HG03060 (cell line): ENCODE data around the gene CLPTM1L.

Experiments used
- ATAC-seq: cut with Tn5 transposase; IDR thresholded peaks from one replicate; pipeline ENCODE4 v1.9.1; 2021; ENCODE audit warnings: low read depth, moderate number of reproducible peaks; ENCODE audit not compliant: unreplicated experiment

Gene CLPTM1L

DNA sequence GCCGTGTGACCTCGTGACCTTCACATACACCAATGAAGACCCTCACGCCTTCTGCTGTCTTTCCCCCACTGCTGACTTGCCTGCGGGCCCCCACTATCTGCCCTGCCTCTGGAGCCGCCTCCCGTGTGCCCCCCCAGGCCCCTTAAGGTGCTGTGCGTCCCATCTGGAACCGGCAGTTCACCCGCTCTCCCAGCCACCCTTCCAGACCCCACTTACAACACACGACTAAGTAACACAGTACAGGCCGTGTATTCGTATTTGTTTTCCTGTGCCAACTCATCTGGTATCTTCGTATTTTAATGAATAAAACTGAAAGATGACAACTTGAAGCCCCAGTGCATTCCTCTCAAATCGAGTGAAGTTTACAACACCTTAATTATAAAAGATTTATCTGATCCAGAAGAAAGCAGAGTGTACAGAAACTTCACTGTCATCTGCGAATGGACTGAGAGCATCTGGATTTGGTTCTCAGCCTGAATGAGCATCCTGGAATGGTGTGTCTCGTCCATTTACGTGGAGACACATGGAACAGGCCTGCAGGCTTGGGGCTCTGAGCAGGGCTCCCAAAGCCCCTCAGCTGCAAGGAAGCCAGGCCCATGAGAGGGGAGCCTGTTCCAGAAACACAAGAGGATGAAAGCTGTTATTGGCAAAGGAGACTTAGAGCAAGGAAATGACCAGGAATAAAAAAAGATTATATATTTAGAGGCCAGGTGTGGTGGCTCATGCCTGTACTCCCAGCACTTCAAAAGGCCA, 28.1 kb downstream of the CLPTM1L start:
- ATAC-seq: no peak

DNA sequence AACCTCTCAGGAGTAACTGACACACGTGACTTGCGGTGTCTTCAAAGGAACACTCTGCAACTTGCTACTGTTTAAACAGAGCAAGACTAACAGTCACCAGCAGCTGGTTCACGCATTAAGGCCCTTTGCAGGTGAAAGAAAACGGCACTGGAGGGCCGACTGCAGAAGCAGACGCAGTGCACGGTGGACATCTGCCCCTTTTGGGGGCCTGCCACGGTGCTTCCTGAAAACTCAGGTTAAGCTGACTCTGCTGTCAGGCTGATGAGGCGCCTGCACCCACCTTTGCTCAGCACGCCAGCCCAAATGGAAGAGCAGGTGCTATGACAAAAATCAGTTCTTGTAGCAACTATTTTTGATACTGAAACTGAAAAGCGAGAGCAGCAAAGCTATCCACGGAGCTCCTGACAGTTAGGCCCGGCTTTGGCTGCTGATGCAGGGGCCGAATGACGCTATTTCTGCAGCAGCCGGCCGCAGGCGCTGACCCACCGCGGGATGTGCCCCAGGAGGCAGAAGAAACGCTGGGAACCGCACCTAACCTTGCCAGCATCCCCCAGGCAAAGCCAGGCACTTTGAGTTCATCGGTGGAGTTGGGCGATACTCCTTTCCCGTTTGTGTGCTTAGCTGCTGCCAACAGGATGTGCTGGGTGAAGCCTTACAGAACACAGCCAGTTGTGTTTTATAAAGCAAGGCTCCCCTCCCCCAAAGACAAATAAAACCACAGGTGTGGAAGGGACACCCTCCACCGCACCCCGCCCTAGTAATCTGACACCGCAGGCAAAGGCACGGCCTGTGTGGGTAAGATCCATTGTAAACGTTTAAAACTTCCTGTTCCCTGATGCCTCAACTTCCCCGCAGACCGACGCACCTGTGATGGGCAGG, 29.0 kb downstream of the CLPTM1L start:
- peak; percentile 28 for ATAC-seq

GRCh38 chr5:1315018-1315708, 29.7 kb downstream of the CLPTM1L start:
- no peak for ATAC-seq

DNA sequence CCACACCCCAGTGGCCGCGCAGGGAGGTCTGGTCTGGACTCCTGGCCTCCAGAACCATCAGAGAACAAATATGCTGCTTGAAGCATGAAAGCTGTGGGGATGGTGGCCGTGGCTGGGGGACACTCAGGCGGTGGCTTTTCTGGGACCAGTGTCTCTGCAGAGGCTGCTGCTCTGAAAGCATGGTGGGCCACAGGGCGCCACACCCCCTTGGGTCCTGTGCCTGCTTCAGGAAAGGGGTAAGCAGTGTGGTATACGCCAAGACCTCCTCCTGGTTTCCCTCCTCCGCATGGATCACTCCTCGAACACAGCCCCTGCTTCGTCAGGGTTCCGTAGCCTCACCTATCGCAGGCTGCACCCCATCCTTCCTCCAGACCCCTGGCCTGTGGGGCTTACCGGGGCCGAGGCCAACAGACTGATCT, 30.3 kb downstream of the CLPTM1L start:
- ATAC-seq: no peak

DNA sequence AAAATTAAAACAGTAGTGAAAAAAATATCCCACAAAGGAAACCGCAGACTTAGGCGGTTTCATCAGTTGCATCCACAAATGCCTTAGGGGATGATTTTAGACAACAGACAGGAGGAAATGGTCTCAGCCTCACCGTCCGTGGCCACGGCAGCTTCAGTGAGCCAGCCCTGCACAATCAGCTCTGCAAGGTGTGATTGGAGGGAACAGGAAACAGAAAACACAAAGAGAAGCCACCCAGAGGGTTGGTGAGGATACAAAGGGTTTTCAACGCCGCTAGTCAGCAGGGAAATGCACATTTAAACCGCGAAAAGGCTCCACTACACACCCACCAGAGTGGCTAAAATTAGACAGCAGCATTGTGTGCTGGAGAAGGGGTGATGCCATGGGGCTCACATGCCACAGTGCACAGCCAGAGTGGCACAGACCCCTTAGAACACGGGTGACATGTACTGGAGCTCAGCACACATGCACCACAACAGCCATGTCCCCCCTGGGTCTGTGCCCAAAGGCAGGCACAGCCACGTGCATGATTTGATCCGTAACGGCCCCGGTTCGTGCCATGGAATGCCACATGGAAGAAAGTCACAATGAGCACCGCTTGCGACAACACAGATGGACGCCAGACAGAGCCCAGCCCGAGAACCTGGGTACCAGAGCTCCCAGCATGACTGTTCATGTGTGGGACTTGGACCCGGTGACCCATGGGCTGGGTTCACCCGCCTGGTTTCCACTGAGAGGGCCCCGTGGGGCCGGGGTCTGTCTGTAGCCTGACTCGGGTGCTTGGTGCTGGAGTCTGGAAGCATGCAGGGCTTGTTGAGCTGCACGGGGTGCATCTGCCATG, 31.7 kb downstream of the CLPTM1L start:
- peak; percentile 73 for ATAC-seq

DNA sequence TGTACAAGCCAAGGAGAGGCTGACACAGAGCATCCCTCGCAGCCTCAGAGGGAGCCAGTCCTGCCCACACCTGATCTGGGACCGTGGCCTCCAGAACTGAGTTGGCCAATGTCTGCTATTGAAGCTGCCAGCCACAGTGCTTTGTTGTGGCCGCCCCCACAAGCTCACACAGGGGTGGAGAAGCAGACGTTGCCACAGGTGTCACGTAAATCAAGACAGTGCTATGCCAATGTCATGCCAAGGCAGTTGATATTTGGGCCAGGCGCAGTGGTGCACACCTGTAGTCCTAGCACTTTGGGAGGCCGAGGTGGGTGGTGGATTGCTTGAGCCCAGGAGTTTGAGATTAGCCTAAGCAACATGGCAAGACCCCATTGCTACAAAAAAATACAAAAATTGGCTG, 32.7 kb downstream of the CLPTM1L start:
- ATAC-seq: no peak

DNA sequence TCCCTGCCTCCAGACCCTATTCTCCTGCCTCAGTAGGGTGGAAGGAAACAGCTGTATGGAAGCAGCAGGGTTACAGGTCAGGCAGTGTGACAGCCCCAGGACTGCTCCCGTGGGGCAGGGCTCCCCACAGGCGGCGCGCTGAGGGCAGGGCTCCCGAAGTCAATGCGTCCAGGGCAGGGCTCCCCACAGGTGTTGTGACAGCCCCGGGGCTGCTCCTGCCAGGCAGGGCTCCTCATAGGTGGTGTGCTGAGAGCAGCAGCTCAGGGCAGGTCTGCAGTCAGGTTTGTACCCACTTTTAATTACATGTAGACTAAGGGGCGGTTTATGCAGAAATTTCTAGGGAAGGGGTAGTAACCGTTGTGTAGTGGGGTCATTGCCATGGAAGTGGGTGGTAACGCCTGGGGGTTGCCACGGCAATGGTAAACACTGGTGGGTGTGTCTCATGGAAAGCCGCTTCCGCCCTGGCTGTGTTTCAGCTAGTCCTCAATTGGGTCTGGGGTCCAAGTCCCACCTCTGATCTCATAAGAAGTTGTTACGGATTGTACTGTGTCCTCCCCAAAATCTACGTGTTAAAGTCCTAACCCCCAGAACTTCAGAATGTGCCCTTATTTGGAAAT, 33.4 kb downstream of the CLPTM1L start:
- ATAC-seq: no peak

DNA sequence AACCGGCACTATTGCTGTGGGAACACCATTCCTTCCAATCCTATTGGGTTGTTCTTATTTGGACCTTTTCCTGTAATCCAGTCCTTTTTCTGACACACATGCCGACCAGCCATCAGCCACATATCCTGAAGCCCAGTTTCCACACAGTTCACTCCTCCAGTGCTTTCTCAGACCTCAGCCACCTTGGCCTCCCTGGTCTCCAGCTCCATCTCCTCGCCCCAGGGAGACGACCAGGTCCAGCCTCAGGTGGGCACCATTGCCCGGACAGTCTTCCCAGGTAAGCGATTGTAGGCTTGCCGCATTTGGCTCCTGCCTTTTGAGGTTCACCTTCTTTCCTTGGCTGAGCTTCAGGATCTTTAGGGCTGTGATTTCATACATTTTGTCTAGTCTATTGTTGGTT, 34.8 kb downstream of the CLPTM1L start:
- no peak for ATAC-seq

DNA sequence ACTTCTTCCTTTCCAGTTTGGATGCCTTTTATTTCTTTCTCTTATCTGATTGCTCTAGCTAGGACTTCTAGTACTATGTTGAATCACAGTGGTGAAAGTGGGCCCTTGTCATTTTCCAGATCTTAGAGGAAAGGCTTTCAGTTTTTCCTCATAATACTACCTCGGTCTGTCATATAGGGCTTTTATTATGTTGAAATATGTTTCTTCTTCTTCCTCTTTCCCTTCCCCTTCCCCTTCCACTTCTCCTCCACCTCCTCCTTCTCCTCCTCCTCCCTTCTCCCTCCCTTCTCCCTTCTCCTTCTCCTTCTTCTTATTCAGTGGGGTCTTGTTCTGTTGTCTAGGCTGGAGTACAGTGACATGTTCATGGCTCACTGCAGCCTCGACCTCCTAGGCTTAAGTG, 40.9 kb downstream of the CLPTM1L start:
- no peak for ATAC-seq

DNA sequence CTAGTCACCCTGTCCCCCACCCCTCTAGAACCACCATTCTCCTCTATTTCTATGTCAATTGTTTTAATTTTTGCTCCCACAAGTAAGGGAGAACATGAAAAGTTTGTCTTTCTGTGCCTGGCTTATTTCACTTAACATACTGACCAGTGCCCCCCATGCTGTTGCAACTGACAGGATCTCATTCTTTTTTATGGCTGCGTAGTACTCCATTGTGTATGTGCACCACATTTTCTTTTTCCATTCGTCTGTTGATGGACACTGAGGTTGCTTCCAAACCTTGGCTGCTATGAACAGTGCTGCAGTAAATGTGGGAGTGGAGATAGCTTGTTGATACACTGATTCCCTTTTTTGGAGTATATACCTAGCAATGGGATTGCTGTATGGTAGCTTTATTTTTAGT, 42.6 kb downstream of the CLPTM1L start:
- ATAC-seq: no peak

DNA sequence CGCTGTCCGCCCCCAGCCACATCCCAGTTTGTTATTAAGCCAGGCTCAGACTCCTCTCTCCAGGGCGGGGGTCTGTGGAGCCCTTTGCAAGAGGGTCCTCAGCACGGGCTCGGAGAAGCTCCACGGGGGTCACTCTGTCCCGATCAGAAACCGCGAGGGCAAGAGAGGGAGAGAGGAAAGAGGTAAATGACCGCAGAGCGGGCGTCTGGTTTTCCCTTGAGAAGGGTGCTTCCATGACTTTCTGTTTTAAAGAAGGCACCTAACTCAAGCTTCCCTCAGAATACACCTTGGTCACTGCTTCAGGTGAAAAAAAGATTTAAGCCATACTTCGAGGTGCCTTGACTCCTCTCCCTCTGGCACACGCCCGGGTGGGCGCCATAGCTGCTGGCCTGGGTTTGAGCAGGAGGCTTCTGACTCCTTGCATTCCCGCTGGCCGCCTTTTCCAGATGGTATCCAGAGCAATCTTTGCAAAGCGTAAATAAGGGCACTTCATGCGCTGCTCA, 44.3 kb downstream of the CLPTM1L start:
- no peak for ATAC-seq

GRCh38 chr5:1299961-1300360, 44.9 kb downstream of the CLPTM1L start:
- ATAC-seq: no peak

DNA sequence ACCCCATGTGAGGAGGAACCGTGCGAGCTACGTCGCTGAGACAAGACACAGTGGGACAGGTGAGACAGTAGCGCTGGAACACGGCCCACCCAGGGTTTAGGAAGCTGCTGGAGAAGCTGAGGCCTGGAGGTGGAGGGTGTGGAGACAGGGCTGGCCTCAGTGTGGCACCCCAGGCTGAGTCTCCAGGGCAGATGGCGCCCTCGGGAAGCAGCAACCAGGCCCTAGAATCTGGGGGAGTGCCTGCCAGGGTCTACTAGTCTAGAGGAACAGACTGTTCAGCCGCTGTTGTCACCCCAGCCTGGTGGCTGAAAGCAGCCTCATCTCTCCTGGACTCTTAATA, 45.4 kb downstream of the CLPTM1L start:
- ATAC-seq: no peak

GRCh38 chr5:1298723-1299510, 46.0 kb downstream of the CLPTM1L start:
- ATAC-seq: no peak

DNA sequence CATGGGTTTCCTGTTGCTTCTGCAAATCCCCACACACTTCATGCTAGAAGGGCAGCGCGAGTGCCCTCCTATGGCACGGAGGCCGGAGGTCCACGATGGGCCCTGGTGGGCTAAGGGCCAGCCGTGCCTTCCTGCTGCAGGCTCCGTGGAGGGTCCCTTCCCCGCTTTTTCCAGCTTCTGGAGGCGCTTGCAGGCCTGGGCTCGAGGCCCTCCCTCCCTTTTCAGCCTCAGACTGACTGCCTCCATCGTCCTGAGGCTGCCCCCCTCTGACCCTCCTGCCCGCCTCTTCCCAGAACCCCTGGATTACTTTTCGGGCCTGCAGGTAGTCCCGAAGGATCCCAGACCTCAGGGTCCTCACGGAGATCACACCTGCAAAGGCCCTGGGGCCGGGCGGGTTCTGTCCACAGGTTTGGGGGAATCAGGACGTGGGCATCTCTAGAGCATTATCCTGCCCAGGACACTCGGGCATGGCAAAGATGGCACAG, 46.8 kb downstream of the CLPTM1L start:
- no peak for ATAC-seq

DNA sequence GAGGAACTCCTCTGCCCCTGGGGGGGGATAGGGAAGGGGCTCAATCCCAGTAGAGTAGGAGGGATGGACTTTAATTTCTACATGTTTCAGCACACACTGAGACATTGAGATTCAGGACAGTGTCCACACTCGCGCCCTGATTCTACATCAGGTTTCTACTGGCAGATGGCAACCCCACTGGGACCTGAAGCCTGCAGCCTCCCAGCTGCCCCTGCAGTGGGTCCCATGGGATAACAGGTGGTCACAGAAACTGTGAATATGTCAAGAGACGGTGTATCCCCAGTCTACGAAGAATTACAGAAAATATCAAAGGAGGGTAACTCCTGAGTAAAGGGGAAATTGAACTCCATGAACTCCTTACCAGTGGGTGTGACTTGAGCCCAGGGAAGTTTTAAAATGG, 47.7 kb downstream of the CLPTM1L start:
- ATAC-seq: no peak

- no peak for ATAC-seq
Observed at GRCh38 chr5:1295650-1296037, 49.3 kb downstream of the CLPTM1L start.

DNA sequence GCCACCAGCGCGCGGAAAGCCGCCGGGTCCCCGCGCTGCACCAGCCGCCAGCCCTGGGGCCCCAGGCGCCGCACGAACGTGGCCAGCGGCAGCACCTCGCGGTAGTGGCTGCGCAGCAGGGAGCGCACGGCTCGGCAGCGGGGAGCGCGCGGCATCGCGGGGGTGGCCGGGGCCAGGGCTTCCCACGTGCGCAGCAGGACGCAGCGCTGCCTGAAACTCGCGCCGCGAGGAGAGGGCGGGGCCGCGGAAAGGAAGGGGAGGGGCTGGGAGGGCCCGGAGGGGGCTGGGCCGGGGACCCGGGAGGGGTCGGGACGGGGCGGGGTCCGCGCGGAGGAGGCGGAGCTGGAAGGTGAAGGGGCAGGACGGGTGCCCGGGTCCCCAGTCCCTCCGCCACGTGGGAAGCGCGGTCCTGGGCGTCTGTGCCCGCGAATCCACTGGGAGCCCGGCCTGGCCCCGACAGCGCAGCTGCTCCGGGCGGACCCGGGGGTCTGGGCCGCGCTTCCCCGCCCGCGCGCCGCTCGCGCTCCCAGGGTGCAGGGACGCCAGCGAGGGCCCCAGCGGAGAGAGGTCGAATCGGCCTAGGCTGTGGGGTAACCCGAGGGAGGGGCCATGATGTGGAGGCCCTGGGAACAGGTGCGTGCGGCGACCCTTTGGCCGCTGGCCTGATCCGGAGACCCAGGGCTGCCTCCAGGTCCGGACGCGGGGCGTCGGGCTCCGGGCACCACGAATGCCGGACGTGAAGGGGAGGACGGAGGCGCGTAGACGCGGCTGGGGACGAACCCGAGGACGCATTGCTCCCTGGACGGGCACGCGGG, 49.9 kb downstream of the CLPTM1L start, which contains the start of gene TERT:
Gene TERT, minus strand, starts transcription at position 234 of the 815 bp plus-strand sequence. Its CDS starts 79 bp downstream, at position 155.
- no peak for ATAC-seq
